ENCODE measurements around the gene RHBDL3. TPM values are rescaled to one million over a fixed set of nuclear protein-coding genes. Genes with fewer than 3 reads are reported as not detected.

Gene RHBDL3
- polyA plus RNA-seq, 2 donors, result 0.29 to 0.58 TPM

- Histone ChIP-seq H3K36me3 (ENCODE audit: control insufficient read depth in 2 of 2, insufficient read depth in 2 of 2, low read length in 1 of 2) (no peaks in the 10 kb centered on the region), H3K27me3 (ENCODE audit: control insufficient read depth in 1 of 2, insufficient read depth in 2 of 2, low read length in 2 of 2) (no peaks in the 10 kb centered on the region), H3K4me3 (ENCODE audit: low read depth in 1 of 2, low read length in 2 of 2) (no peak overlapping the region), H3K4me1 (ENCODE audit: control insufficient read depth in 2 of 2, insufficient read depth in 2 of 2, low read length in 1 of 2) (no peaks in the 10 kb centered on the region), H3K27ac (ENCODE audit: low read depth in 2 of 2, low read length in 1 of 2) (no peak overlapping the region), H3K9me3 (ENCODE audit: control insufficient read depth in 2 of 2, insufficient read depth in 1 of 2, low read depth in 1 of 2, low read length in 1 of 2) (no peaks in the 10 kb centered on the region)
- 50 to 56% methylated on average over 19 of the region's 19 CpGs for WGBS, 2 donors
Measured at GRCh38 chr17:32275060-32276042, 9.7 kb downstream of the RHBDL3 start.

DNA sequence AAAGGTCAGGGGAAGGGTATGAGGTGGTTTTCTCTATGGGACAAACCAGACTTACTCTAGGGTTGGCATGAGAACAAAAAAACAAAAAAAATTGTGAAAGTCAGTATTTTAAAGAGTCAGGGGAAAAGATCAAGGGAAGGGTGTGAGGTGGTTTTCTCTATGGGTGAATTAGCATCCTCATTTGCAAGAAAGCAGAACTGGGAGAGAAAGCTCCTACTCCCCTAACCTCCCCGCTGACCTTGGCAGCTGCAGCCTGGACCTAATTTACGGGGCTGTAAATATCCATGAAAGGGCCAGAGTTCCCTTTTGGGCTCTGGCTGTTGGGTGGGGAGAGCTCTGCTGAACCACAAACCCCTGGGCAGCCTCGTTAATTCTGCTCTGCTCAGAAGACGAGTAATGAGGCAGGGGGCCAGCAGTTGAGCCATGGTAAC is 10.6 kb downstream of the RHBDL3 start:
- H3K27ac ChIP-seq (ENCODE audit: low read depth in 2 of 2, low read length in 1 of 2), result no peak overlapping the region
- H3K4me3 ChIP-seq (ENCODE audit: low read depth in 1 of 2, low read length in 2 of 2), result no peak overlapping the region
- H3K36me3 ChIP-seq (ENCODE audit: control insufficient read depth in 2 of 2, insufficient read depth in 2 of 2, low read length in 1 of 2), result no peaks in the 10 kb centered on the region
- H3K27me3 ChIP-seq (ENCODE audit: control insufficient read depth in 1 of 2, insufficient read depth in 2 of 2, low read length in 2 of 2), result no peaks in the 10 kb centered on the region
- H3K9me3 ChIP-seq (ENCODE audit: control insufficient read depth in 2 of 2, insufficient read depth in 1 of 2, low read depth in 1 of 2, low read length in 1 of 2), result no peaks in the 10 kb centered on the region
- WGBS, 2 donors, result 71 to 78% methylated on average over 4 of the region's 4 CpGs
- H3K4me1 ChIP-seq (ENCODE audit: control insufficient read depth in 2 of 2, insufficient read depth in 2 of 2, low read length in 1 of 2), result peaks cover 2% of the 10 kb centered on the region in 2 donors

DNA sequence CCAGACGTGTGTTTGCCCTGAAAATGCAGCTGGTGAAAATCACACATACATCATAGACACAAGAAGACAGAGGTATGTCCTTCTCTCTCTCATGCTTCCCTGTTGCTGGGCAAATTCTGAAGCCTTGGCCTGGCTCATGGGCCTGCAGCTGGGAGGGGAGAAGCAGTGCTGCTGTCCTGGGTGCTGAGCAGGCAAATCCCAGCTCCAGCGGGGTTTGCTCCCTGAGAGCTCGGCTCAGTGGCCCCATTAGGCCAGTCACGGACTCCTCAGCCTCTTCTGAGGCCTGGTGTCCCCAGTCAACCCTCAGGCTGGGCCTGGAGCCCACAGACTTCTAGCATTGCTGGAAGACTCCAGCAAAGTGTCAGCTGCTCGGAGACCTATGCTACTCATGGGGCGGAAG is 11.7 kb downstream of the RHBDL3 start:
- Histone ChIP-seq H3K36me3 (ENCODE audit: control insufficient read depth in 2 of 2, insufficient read depth in 2 of 2, low read length in 1 of 2) (no peaks in the 10 kb centered on the region), H3K27me3 (ENCODE audit: control insufficient read depth in 1 of 2, insufficient read depth in 2 of 2, low read length in 2 of 2) (no peaks in the 10 kb centered on the region), H3K4me3 (ENCODE audit: low read depth in 1 of 2, low read length in 2 of 2) (no peak overlapping the region), H3K4me1 (ENCODE audit: control insufficient read depth in 2 of 2, insufficient read depth in 2 of 2, low read length in 1 of 2) (peaks cover 2% of the 10 kb centered on the region in 2 donors), H3K27ac (ENCODE audit: low read depth in 2 of 2, low read length in 1 of 2) (no peak overlapping the region), H3K9me3 (ENCODE audit: control insufficient read depth in 2 of 2, insufficient read depth in 1 of 2, low read depth in 1 of 2, low read length in 1 of 2) (no peaks in the 10 kb centered on the region)
- 68 to 81% methylated on average over 6 of the region's 6 CpGs for WGBS, 2 donors

DNA sequence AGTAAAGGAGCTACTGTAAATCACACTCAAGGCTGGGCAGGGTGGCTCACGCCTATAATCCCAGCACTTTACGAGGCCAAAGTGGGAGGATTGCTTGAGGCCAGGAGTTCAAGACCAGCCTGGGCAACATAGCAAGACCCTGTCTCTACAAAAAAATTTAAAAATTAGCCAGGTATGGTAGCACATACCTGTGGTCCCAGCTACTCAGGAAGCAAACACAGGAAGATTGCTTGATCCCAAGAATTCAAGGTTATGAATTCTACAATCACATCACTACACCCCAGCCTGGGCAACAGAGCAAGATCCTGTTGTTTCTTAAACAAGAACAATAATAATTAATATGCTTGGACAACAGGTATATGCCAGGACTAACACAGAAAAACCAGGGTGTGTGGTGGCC is 13.2 kb downstream of the RHBDL3 start:
- H3K27me3 ChIP-seq (ENCODE audit: control insufficient read depth in 1 of 2, insufficient read depth in 2 of 2, low read length in 2 of 2), result no peaks in the 10 kb centered on the region
- no peak overlapping the region for H3K27ac ChIP-seq (ENCODE audit: low read depth in 2 of 2, low read length in 1 of 2)
- no peak overlapping the region for H3K4me3 ChIP-seq (ENCODE audit: low read depth in 1 of 2, low read length in 2 of 2)
- 88 to 90% methylated on average over 2 of the region's 2 CpGs for WGBS, 2 donors
- H3K36me3 ChIP-seq (ENCODE audit: control insufficient read depth in 2 of 2, insufficient read depth in 2 of 2, low read length in 1 of 2), result no peaks in the 10 kb centered on the region
- peaks cover 2% of the 10 kb centered on the region in 2 donors for H3K4me1 ChIP-seq (ENCODE audit: control insufficient read depth in 2 of 2, insufficient read depth in 2 of 2, low read length in 1 of 2)
- H3K9me3 ChIP-seq (ENCODE audit: control insufficient read depth in 2 of 2, insufficient read depth in 1 of 2, low read depth in 1 of 2, low read length in 1 of 2), result no peaks in the 10 kb centered on the region

- Histone ChIP-seq H3K4me3 (ENCODE audit: low read depth in 1 of 2, low read length in 2 of 2) (no peak overlapping the region), H3K27ac (ENCODE audit: low read depth in 2 of 2, low read length in 1 of 2) (no peak overlapping the region), H3K4me1 (ENCODE audit: control insufficient read depth in 2 of 2, insufficient read depth in 2 of 2, low read length in 1 of 2) (peaks cover 2% of the 10 kb centered on the region in 2 donors), H3K27me3 (ENCODE audit: control insufficient read depth in 1 of 2, insufficient read depth in 2 of 2, low read length in 2 of 2) (no peaks in the 10 kb centered on the region), H3K36me3 (ENCODE audit: control insufficient read depth in 2 of 2, insufficient read depth in 2 of 2, low read length in 1 of 2) (no peaks in the 10 kb centered on the region), H3K9me3 (ENCODE audit: control insufficient read depth in 2 of 2, insufficient read depth in 1 of 2, low read depth in 1 of 2, low read length in 1 of 2) (no peaks in the 10 kb centered on the region)
- 82 to 86% methylated on average over 19 to 21 of the region's 21 CpGs for WGBS, 2 donors
Measured at GRCh38 chr17:32279891-32280716, 14.5 kb downstream of the RHBDL3 start.

GRCh38 chr17:32281011-32281451 is 15.4 kb downstream of the RHBDL3 start:
- Histone ChIP-seq H3K27ac (ENCODE audit: low read depth in 2 of 2, low read length in 1 of 2) (no peak overlapping the region), H3K36me3 (ENCODE audit: control insufficient read depth in 2 of 2, insufficient read depth in 2 of 2, low read length in 1 of 2) (no peaks in the 10 kb centered on the region), H3K4me1 (ENCODE audit: control insufficient read depth in 2 of 2, insufficient read depth in 2 of 2, low read length in 1 of 2) (peaks cover 2% of the 10 kb centered on the region in 2 donors), H3K9me3 (ENCODE audit: control insufficient read depth in 2 of 2, insufficient read depth in 1 of 2, low read depth in 1 of 2, low read length in 1 of 2) (no peaks in the 10 kb centered on the region), H3K4me3 (ENCODE audit: low read depth in 1 of 2, low read length in 2 of 2) (no peak overlapping the region), H3K27me3 (ENCODE audit: control insufficient read depth in 1 of 2, insufficient read depth in 2 of 2, low read length in 2 of 2) (no peaks in the 10 kb centered on the region)
- 35 to 49% methylated on average over 7 to 9 of the region's 9 CpGs for WGBS, 2 donors

- Histone ChIP-seq H3K4me1 (ENCODE audit: control insufficient read depth in 2 of 2, insufficient read depth in 2 of 2, low read length in 1 of 2) (peaks cover 2% of the 10 kb centered on the region in 2 donors), H3K27ac (ENCODE audit: low read depth in 2 of 2, low read length in 1 of 2) (no peak overlapping the region), H3K4me3 (ENCODE audit: low read depth in 1 of 2, low read length in 2 of 2) (no peak overlapping the region), H3K9me3 (ENCODE audit: control insufficient read depth in 2 of 2, insufficient read depth in 1 of 2, low read depth in 1 of 2, low read length in 1 of 2) (no peaks in the 10 kb centered on the region), H3K36me3 (ENCODE audit: control insufficient read depth in 2 of 2, insufficient read depth in 2 of 2, low read length in 1 of 2) (no peaks in the 10 kb centered on the region), H3K27me3 (ENCODE audit: control insufficient read depth in 1 of 2, insufficient read depth in 2 of 2, low read length in 2 of 2) (no peaks in the 10 kb centered on the region)
- WGBS, 2 donors, result 72 to 73% methylated on average over 20 of the region's 20 CpGs
Measured at GRCh38 chr17:32283745-32284201, 18.1 kb downstream of the RHBDL3 start.

DNA sequence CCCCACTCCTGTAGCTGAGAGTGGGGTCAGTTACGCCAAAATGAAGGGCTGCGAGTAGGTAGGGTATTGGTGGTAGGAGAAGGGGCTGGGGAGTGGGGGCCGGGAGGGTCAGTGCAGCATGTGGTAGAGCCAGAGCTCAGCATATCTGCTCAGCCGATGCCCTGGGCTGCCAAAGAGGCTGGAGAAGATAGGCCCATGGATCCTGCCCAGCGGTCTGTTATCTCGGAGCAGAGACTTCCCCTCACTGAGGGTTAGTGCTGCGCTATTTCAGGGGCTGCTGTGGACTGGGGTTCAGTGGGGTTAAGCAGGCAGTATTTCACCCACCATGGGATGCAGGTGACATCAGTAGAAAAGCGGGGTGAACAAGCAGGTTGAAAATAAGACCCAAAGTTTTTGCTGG is 19.7 kb downstream of the RHBDL3 start:
- Histone ChIP-seq H3K4me1 (ENCODE audit: control insufficient read depth in 2 of 2, insufficient read depth in 2 of 2, low read length in 1 of 2) (peaks cover 2% of the 10 kb centered on the region in 2 donors), H3K27ac (ENCODE audit: low read depth in 2 of 2, low read length in 1 of 2) (no peak overlapping the region), H3K27me3 (ENCODE audit: control insufficient read depth in 1 of 2, insufficient read depth in 2 of 2, low read length in 2 of 2) (no peaks in the 10 kb centered on the region), H3K4me3 (ENCODE audit: low read depth in 1 of 2, low read length in 2 of 2) (no peak overlapping the region), H3K36me3 (ENCODE audit: control insufficient read depth in 2 of 2, insufficient read depth in 2 of 2, low read length in 1 of 2) (no peaks in the 10 kb centered on the region), H3K9me3 (ENCODE audit: control insufficient read depth in 2 of 2, insufficient read depth in 1 of 2, low read depth in 1 of 2, low read length in 1 of 2) (no peaks in the 10 kb centered on the region)
- WGBS, 2 donors, result 90 to 92% methylated on average over 8 of the region's 8 CpGs

- WGBS, 2 donors, result 73 to 87% methylated on average over 9 of the region's 9 CpGs
- no peak overlapping the region for H3K4me3 ChIP-seq (ENCODE audit: low read depth in 1 of 2, low read length in 2 of 2)
- no peaks in the 10 kb centered on the region for H3K27me3 ChIP-seq (ENCODE audit: control insufficient read depth in 1 of 2, insufficient read depth in 2 of 2, low read length in 2 of 2)
Measured at GRCh38 chr17:32285746-32286517, 20.3 kb downstream of the RHBDL3 start.

More at GRCh38 chr17:32285746-32286517, 20.3 kb downstream of the RHBDL3 start:
- no peak overlapping the region for H3K27ac ChIP-seq (ENCODE audit: low read depth in 2 of 2, low read length in 1 of 2)
- H3K9me3 ChIP-seq (ENCODE audit: control insufficient read depth in 2 of 2, insufficient read depth in 1 of 2, low read depth in 1 of 2, low read length in 1 of 2), result no peaks in the 10 kb centered on the region
- no peaks in the 10 kb centered on the region for H3K36me3 ChIP-seq (ENCODE audit: control insufficient read depth in 2 of 2, insufficient read depth in 2 of 2, low read length in 1 of 2)
- peaks cover under 1 to 2% of the 10 kb centered on the region in 2 donors for H3K4me1 ChIP-seq (ENCODE audit: control insufficient read depth in 2 of 2, insufficient read depth in 2 of 2, low read length in 1 of 2)

All from esophagus (tissue), 2 donors.